ENCODE results near the gene DCBLD1.

GRCh38 chr6:117469356-117469755 is 13.1 kb upstream of the DCBLD1 start:
- TF ChIP-seq, protein P1, sequence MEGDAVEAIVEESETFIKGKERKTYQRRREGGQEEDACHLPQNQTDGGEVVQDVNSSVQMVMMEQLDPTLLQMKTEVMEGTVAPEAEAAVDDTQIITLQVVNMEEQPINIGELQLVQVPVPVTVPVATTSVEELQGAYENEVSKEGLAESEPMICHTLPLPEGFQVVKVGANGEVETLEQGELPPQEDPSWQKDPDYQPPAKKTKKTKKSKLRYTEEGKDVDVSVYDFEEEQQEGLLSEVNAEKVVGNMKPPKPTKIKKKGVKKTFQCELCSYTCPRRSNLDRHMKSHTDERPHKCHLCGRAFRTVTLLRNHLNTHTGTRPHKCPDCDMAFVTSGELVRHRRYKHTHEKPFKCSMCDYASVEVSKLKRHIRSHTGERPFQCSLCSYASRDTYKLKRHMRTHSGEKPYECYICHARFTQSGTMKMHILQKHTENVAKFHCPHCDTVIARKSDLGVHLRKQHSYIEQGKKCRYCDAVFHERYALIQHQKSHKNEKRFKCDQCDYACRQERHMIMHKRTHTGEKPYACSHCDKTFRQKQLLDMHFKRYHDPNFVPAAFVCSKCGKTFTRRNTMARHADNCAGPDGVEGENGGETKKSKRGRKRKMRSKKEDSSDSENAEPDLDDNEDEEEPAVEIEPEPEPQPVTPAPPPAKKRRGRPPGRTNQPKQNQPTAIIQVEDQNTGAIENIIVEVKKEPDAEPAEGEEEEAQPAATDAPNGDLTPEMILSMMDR (IDR thresholded peaks at IDR 0.05) = no peak
- no peak for TF ChIP-seq EP300 (IDR thresholded peaks at IDR 0.05)
- no peak for TF ChIP-seq POLR2AphosphoS5 (IDR thresholded peaks at IDR 0.05)
- no peak for TF ChIP-seq POLR2A (IDR thresholded peaks at IDR 0.05; ENCODE audit: low read depth)
